Activated CD8-positive, alpha-beta memory T cell treated with anti-CD3 and anti-CD28 coated beads for 4 hours (primary cell): Measurements from ENCODE around the gene RHEB.
A peak's percentile ranks its signal among the peaks of the same experiment; 100 is the strongest.

Experiments
- DNase-seq, 2 donors: peaks; one replicate each; pipeline ENCODE4 v3.0.0-alpha.2; 2020; ENCODE audit warnings: low read depth in 2 of 2

Gene RHEB

DNA sequence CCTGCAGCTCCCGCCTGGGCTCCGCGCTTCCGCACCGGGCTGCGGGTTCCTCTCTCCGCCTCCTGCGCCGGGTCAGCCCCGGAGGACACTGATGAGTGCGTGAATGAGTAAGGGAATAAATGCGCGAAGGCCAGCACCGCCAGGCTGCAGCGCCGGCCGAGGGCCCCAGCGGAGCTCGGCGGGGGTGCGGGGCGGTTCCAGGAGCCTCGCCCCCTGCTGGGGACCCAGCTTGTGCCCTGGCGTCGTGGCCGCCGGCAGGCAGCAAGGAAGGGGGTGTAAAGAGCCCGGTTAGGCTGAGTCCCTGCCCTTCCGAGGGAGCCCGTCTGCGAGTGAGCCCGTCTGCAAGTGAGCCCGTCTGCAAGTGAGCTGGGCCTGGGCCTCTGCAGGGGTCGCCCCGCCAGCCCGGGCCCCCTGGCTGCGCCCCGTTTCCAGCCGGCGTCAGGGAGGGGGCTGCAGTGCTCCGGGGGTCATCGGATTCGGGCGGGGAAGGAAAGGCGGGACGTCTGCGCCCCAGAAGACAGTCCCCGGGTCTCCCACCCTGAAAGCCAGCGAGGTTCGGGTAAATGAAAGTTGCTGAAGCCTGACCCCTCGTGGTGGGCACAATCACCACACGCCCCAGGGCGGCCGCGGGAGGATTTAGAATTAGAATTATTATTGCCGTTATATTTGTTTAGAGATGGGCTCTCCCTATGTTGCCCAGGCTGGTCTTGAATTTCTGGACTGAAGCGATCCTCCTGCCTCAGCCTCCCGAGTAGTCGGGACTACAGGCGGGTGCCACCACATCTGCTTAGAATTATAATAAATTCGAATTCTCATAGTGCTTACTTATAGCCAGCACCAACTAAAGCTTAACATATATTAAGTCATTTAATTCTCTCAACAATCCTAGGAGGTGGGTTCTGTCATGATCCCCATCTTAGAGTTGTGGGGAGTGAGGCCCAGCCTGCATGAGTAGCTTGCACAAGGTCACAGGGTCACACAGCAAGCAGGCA, 71.1 kb downstream of the RHEB start:
- peak; percentile 49 to 51 for DNase-seq

DNA sequence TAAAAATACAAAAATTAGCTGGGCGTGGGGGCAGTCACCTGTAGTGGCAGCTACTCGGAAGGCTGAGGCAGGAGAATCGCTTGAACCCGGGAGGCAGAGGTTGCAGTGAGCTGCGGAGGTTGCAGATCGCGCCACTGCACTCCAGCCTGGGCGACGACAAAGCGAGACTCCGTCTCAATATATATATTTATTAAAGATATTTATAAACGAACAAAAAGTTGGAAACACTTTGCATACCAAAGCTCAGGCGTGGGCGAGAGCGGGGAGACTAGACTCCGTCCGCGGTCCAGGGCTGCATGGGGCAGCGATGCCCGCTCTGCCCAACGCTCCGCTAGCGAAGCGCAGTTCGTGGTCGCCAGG, 71.8 kb downstream of the RHEB start:
- DNase-seq, result no peak

DNA sequence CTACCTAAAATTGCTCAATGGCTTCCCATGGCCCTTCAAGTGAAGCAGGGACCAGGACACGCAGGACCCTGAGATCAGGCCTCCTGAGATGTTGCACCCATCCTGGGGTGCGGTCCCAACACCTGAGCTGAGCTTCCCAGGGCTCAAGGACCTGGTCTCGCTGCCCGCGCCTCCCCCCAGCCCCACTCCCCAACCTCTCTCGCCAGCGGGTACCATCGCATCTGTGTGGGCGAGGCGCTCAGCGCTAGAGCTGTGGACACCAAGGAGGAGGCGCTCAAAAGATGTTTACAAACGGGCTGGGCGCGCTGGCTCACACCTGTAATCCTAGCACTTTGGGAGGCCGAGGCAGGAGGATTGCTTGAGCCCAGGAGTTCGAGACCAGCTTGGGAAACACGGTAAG, 72.4 kb downstream of the RHEB start:
- no peak for DNase-seq

DNA sequence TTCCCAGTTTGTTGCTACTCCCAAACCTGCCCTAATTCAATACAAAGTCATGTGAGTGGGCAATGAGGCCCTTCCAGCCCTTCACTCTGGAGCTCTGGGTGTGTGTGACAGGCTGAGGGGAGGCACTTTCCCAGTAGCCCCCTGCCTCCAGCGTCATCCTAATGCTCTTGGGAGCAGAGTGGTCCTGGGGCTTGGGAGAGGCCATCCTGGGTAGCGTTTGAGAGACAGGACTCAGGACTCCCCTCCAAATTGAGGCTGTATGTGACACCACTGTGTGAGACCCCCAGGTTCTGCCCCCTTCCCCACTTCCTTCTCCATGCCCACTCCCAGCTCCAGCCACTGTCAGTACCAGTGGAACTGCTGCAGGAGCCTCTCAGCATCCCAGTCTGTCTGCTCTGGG, 73.3 kb downstream of the RHEB start:
- no peak for DNase-seq

DNA sequence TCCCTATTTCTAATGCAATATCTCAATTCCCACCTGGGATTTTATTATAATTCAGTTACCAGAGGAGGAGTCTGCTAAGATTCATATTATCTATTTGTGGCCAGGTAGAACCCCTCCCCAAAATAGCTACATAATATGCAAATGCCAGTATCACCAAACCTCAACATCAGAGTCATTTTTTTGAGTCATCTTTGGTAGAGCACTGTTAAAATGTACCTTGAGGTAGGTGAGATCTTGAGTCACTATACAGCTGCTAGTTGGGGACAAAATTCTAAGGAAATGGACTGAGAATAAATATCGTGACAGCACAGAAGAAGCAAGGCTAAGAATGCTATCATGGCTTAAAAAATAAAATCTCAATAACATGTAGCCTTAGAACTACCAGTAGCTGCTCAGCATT, 75.1 kb downstream of the RHEB start:
- no peak for DNase-seq

DNA sequence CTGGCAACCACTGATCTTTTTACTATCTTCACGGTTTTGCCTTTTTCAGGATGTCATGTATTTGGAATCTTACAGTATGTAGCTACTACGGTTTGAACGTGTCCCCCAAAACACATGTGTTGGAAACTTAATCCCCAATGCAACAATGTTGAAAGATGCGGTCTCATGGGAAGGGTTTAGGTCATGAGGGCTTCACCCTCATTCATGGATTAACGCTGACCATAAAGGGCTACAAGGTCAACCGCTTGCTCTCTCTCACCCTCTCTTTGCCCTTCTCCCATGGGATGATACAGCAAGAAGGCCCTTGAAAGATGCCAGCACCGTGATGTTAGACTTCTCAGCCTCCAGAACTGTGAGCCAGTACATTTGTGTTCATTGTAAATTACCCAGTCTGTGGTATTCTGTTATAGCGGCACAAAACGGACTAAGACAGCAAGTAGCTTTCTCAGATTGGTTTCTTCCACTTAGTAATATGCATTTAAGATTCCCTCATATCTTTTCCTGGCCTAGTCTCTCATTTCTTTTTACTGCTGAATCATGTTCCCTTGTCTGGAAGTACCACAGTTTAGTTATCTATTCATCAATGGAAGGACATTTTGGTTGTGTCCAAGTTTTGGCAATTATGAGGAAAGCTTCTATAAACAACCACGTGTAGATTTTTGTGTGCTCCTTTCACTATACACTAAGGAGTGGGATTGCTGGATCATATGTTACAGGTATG, 76.8 kb downstream of the RHEB start:
- no peak for DNase-seq

DNA sequence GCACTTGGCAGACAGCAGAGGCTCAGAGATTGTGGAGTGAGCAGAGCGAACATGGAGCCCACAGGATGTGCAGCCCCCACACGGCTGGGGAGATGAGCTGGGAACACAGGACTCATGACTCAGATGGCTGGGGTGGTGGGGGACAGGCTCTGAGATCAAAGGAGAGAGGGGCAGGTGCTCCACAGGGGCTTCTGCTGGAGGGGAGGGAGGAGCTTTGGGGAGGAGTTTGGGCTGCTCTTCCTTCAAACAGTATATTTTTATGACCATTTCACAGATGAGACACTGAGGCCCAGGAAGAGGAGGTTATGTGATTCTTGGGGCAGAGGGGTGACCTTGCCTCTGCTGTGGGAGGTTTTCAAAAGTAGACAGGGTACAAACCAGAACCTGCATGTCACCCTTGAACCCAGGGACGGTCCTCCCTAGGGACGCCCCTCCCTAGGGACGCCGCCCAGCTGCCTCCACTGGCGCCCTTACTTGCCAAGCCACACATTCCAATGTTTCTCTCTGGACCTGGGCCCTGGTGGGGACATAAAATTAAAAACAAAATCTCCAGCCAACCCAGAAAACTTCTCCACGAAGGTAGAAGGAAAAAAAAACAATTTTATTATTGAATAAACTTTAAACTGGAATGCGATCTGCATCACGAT, 78.8 kb downstream of the RHEB start:
- no peak for DNase-seq

DNA sequence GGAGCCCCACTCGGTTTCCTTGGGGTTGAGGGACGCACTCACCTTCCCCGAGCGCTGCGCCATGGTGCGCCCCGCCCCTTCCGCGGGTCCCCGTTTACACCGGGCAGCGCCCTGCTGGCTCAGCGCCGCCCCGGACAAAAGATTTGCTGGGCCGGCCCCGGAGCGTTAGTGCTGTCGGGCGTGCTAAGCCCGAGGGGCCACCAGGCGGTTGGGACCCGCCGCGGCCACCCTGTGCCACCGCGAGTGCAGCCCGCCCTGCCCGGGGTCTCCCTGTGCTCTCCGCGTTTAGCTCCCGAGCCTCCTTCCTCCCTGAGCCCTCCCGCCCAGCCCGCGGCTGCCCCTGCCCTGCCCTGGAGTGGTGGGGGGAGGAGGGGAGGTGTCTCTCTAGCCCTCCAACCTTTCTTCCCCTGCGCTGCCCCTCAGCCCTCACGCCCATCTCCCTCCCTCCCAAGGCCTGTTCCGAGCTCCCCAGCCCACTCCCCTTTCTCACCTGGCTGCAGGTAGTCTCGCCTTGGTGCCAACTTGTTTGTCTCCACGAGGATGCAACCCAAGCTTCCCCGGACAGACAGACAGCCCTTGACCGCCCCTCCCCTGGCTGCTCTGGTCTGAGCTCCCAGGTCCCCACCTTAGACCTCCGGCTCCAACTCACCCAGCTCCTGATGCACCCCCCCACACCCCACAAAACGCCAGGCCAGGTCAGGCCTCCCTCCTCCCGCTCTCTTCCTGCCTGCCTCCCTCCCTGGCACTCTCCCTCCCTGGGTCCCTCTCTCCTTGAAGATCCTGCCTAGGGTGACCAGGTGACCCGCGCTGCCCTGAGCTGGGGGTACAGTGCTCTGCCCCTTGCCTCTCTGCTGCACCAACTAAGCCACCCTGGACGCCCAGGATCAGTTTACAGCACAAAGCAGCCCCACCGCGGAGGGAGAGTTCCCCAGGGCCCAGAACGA, 79.6 kb downstream of the RHEB start, which contains the start of gene CRYGN:
Gene CRYGN (minus strand): TSS at position 287 of the 944 bp plus-strand sequence. CDS start 224 bp downstream, at position 63.
- no peak for DNase-seq

DNA sequence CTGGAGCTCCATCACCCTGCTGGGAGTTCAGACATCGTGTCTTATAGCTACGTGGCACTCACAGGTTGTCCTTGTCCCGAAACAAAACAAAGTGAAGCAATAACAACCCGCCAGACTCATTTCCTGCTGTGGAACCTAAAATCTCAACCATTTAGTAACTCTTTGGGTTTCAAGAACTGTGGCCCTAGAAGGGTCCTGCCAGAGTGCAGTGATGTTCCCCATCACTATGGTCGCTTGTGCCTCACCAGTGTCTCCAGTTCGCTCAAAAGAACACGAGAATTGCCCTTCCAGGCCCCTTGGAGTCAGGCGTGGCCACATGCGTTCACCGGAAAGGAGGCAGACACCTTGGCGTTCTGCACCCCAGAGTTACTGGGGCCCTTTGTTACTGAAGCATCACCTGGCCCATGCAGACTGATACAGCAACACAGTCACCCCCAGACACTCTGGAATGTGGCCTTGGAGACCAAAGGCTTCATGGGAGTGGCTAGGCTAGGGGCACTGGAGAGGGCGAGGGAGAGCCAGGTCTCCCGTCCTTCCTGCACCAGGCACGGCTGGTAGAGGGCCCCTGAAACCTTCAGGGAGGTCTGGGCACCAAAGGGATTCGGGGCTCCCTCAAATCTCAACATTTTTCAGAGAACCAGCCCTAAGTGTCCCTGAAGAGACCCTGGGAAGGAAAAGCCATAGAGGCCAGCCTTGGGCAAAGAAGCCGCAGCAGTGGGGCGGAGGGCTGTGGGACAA, 80.7 kb downstream of the RHEB start:
- no peak for DNase-seq

DNA sequence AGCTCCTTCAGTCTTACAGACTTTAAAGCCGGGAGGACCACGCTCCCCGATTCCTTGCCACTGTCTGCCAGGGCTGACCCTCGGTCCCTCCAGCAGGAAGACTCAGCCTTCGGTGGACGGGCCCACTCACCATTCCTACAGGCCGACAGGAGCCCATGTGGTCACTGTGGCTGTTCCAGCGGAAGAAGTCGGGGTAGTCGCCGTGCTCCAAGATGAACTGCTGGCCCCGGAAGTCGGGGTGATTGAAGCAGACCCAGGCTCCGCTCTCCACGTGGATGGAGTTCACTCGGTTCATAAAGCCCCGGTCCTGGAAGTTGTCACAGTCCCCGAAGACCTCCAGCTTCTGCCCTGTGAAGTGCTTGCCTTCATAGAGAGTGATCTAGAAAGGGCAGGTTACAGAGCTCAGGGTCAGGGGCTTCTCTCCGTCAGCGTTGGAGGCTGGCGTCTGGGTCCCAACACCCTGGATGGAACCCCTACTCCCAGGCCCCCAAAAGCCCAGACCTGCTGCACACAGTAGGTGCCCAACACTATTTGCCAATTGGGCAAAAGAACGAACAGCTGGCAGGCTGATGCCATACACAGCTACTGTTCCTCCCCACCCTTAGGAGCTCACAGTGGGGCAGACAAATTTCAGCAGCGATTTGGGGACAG, 81.7 kb downstream of the RHEB start:
- no peak for DNase-seq

DNA sequence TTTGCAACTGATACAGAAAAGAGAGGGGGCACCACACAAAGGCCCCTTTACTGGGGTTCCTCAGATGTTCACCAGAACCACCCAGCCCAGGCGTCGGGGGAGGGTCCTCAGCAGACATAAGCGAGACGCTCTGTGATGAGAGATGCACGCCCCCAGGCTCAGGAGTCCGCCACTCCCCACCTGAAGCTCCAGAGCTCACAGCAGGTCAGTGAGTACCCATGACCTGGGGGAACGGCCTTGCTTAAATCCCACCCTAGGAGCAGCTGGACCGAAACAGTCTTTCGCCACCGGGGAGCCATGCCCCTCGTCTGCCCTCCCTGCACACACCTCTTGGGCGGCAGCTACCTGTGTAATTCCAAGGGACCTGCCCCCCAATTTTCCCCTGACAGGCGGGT, 82.5 kb downstream of the RHEB start:
- DNase-seq, result no peak

DNA sequence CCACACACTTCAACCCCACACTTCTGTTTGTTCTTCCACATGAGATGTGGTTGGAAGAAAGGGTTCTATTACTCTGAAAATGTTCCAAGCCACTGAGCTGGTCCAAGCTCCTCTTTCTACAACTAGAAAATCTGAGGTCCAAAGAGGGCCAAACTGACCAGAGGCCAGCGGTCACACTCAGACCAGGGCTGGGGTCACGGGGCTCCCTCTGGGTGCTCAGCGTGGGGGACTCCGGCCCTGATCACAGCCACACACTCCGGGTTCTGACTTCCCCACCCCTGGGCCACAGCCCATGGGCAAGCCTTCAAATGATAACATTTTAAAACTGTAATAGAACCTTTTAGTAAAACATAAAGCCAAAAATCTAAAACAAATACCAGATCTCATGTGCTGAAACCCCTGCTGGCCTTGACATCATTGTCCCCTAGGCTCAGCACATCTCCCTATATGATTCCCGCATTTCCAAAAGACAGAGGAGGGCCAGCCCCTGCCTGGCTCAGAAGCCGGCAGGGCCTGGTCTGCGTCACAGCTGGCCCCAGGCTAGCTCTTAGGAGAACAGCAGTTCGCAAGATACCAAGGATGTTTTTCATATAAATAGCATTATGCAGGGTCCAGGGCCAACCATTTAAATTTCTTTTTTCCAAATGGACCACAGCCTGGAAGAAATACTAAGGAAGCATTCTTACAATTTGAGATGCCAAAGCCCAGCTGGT, 83.1 kb downstream of the RHEB start:
- DNase-seq, result no peak

DNA sequence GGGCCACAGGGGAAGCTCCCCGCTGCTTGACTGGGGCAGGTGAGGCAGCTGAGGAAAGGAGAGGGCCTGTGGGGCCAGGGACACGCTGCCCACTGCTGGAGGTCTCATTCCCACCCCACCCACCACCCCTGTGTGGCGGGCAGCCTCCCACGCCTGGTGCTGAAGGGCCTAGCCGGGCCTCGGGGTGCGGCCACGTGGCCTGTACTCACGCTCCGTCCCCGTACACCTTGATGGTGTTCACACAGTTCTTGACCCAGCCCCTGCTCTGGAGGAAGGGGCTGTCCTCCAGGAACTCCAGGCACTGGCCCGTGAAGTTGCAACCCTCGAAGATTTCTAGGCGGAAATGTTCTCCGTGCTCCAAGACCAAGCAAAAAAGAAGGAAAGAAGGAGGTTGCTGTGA, 83.7 kb downstream of the RHEB start:
- DNase-seq, result no peak

DNA sequence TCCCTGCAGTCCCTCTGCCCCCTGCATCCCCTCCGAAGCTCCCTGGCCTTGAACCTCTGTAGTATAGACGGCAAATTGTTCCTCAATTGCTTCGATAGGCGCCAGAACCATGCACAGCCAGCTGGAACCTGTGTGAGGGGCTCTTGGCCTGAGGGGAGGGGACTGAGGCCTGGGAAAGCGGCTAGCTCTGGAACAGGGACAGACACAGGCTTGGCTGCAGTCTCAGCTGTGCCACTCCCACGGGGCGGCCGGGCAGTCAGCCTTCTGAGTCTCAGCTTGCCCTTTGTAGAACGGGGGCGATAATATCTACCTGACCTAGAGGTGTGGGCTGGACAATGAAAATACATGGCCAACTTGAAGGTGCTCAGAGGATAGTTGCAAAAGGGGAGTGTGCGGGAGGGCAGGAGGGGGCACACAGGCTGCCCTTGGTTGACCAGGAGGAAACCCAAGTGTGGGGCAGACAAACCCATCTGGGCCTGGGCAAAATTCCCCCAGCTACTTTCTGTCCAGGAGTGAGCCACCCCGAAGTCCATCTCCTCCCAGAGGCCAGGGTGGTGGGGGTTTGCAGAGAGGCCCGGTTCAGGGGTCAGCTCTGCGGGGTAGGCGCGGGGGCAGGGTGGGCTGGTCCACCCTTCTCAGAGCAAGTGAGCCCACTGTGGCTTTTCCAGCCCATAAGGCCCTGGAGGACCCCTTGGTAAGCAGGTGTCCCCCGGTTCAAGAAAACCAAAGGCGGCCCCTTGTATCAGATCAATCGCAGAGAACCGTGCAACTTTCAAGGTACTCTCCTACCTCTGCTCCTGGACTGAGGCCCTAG, 84.4 kb downstream of the RHEB start:
- no peak for DNase-seq

DNA sequence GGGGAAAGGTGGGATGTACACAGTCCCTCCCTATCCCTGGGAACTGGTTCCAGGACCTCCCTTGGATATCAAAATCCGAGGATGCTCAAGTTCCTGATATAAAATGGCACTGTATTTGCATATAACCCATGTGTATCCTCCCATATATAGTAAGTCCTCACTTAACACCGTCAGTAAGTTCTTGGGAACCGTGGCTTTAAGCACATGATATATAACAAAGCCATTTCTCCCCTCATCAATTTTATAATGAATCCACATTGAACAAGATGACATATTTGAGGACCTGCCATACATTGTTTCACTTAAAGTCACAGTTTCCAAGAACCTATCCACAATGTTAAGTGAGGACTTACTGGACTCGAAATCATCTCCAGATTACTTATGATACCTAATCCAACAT, 85.1 kb downstream of the RHEB start:
- no peak for DNase-seq

DNA sequence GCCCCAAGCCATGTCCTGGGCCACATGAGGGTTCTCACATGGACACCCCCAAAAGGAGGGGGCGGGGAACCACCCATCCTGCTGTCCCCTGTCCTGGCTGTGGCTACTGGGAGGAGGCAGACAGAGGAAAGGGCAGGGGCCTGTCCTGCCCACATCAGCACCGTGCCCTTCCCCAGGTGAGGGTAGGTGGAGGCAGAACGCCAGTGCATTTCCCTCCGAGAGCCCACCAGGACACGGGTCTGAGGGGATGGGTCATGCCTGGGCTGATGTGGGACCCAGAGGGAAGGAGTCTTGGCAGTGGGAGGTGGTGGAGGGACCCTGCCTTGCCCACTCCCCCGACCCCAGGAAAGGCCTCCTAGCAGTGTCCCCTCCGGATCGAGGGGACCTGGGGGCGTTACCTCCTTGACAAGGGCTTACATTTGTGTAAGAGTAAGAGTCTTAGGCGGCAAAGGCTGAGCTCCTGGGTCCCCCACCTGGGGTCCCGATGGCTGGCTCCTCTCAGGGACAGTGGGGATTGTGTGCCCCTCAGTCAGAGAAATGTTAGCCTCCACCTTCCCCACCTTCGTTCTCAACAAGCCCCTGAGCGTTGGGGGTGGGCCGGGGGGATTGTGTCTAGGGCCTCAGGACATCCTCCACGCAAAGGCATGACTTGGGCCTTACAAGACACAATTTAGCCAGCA, 85.8 kb downstream of the RHEB start:
- DNase-seq, result no peak

DNA sequence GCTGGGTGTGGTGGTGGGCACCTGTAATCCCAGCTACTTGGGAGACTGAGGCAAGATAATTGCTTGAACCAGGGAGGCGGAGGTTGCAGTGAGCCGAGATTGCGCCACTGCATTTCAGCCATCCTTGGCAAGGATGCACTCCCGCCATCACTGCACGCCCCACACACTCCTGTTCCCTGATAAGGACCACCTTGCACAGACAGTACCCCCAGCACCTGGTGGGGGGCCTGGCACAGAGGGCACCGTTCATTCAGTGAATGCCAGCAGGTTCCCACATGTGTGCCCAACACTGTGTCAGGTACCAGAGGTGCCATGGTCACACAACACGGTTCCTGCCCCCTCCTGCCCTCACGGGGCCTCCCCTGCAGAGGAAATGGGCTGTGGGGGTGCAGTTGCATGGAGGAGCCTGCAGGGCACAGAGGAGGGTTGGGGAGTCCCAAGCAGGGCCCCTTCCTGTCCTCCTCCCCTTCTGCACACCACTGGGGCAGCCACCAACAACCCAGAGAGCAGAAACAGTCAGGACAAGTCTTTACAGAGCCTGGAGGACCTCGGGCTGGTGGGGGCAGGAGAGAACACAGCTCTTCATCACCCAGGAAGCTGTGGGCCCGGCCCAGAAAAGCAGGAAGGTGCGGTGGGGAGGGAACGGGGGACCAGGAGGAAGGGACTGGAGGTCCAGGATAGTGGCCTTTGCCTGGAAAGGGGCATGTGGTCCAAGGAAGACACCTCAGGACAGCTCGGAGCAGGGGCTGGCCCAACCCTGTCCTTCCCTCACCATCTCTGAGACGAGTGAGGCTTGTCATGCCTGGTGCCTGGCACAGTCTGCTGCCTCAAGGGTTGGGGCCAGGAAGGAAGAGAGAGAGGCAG, 86.8 kb downstream of the RHEB start:
- DNase-seq, result no peak
